Mammary epithelial cell (primary cell): ENCODE data around the gene MRFAP1L1.

Experiments used
- CTCF ChIP-seq, 2 donors: IDR thresholded peaks in 1 of 2; conservative IDR thresholded peaks in 1 of 2; 2 replicates each; pipeline ENCODE4 v1.5.1; 2011 to 2012; ENCODE audit warnings: inconsistent platforms in 2 of 2, low read length in 2 of 2, mild to moderate bottlenecking in 2 of 2, control low read depth in 1 of 2, low read depth in 1 of 2; ENCODE audit not compliant: insufficient read depth in 1 of 2; ENCODE audit errors: extremely low read depth in 1 of 2
- EZH2 ChIP-seq: IDR thresholded peaks from 2 replicates; pipeline ENCODE4 v1.6.1; 2012; ENCODE audit warnings: low read length, inconsistent platforms, borderline replicate concordance

- TF ChIP-seq CTCF (conservative IDR thresholded peaks at IDR 0.05 in 1 of 2, IDR thresholded peaks at IDR 0.05 in 1 of 2; ENCODE audit: extremely low read depth in 1 of 2, insufficient read depth in 1 of 2, low read depth in 1 of 2, low read length in 2 of 2) (peak; percentile 11 to 30), EZH2 (no peak)
These were observed 13.7 kb downstream of the MRFAP1L1 start for GRCh38 chr4:6695660-6696610.
